Measurements from ENCODE around the gene CTDSP2.

The CTDSP2 gene

DNA sequence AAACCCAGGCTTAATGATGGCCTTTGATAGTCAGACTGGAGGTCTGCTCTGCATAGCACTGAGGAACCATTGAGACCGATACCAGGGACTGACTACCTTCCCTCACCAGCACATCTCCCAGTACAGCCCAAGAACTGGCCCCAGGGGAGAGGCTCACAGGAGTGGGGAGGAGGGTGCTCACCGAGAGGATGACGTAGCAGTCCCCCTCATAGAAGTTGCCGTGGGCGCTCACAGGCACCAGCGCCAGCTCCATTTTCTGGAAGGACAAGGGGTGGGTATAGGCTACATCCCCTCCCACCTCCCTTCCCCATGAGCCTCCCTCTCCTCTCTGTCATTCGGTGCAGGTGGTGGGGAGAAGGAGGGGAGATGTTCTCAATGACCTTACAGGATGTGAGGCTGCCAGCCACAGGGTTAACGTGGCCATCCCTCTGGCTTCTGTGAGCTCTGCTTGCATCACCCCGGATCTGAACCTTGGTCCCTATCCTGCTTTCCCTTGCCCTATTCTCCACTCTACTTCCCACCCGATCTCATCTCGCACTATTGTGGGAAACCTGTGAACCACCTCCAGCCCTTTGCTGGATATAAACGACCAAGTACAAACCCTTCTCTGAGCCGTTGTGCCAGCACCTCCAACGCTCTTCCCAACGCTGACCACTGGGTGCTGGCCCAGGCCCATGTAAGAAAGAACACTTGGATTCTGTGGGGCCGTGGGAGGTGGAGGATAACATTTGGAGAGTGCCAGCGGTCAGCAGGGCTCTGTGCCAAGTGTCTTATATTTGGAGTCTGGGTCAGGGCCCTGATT, 32.4 kb downstream of the CTDSP2 start:
- FAIRE-seq: no peak

DNA sequence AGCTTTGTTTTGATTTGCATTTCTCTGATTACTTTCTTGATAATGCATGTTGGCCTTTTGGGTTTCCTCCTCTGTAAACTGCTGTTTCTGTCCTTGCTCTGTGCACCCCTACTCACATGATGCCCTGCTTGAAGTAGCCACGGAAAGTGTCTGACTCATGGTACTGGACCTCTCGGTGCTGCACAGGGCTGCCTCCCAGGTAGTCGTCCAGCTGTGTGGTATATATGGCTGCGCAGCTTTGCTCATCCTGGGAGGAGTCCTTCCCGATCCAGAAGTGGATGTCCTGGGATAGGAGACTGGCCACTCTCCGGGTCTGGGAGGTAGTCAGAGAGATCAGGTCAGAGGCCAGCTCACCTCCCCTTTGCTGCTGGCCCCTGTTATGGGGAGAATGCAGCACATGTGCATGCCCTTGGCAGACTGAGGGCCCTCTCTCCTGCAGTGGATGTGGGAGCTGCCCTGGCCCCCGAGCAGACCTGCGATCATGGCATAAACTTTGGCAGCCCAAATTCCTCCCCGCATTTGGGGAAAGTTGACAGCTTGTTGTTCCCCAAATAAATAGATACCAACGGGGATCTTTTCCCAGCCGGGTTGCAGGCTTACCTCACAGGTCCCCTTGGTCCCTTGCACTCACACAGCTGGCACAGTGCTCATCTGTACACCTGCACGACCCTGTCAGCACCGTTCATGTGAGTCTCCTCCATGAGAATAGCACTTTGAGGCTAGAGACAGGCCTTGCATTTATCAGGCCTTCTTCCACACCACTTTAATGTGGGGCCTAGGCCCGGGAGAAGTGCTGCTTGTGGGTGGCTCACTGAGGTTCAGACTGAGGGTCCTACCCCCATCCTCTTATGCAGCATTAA, 33.2 kb downstream of the CTDSP2 start:
- no peak for FAIRE-seq

DNA sequence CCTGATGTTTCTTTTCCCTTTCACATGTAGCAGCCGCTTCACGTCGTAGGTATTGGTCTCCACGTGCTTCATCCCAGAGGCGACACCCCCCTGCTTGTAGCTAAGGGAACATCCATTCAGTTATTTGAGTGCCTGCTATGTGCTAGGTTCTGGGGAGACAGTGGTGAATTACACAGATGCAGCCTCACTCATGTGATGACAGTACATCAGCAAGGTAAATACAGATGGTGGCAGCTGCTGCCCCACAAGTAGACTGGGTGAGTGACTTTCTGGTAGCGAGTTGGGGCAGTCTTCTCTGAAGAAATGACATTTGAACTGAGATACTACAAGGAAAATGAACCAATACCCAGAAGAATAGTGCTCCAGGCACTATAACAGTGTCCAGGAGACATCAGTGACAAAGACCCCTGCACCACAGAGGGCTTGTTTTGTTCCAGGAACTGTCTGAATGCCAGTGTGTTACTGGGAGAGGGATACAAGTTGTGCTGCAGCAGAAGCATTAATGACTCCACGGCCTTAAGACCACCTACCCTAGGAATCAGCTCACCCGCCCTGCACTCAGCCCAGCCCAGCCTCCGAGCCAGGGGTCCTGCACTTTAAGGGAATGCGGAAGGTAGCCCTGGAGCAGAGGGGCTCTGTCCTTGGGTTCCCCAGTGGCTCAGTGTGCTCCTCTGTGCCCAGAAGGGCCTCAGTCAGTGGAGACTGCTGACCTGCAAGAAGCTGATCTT, 35.3 kb downstream of the CTDSP2 start:
- FAIRE-seq: no peak

DNA sequence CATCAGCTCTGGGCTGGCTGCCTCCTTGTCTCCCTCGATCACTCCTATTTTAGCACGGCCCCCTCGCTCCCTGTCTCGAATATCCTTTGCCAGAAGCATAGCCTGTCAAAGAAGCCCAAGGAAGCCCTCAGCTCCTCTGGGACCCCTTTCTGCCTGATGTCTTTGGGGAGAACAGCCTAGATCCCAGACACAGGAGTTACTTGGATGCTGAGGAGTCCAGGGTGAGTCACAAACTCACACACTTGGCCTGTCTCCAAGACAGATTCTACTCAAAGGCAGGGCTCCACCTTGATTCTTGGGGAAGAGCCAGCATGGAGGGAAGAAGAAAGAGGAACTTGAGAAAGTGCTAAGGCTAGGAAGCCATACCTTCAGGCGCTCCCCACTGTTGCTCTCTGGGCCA, 36.1 kb downstream of the CTDSP2 start:
- no peak for FAIRE-seq

DNA sequence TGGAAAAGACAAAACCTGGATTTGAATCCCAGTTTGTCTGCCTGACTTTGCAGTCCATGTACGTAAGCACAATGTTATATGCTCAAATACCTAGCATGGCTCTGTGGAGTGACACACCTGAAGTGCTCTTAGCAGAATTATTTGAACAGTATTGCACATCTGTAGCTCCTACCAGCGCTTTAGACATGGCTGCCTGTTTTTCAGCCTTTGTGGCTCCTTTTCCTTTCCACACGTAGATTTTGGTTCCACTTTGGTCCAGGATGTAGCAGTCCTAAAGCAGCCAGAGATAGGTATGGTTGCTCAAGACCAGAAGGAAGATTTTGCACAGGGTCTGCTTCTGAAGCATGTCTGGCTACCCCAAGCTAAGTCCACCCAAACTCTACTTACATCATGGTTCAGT, 37.1 kb downstream of the CTDSP2 start:
- no peak for FAIRE-seq

DNA sequence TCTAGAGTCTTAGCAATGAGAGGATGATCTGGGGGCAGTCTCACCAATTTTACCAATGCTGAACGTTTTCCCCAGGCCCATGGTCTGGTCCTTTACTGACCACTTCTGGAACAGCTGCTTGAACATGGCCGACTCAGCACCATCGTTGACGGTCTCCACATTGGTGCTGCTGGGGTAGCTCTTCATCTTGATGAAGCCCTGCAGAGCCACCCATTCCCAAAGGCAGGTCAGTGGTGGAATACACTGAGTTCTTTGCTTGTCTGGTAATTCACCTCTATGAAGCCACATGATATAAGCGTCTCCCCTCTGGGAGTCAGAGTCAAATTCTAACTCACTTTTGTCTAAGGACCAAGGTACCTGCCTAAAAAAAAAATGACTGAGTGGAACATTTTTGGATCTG, 38.2 kb downstream of the CTDSP2 start:
- FAIRE-seq: no peak

DNA sequence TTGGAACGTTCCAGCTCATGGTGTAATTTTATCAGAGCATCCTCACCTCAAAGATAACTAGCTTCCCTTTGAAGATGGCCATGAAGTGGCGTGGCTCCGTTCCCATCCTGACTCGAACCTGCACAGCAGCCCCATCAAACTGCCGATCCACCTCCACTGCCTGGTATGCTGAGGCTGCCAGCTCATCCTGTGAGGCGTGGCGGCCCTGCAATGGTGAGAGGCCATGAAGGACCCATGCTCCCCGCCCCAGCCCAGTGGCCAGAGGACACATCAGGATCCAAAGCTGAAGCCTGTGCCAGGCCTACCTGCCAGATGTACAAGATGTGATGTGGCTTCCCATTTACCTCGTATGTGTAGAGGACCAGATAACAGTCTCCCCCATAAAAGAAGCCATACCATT, 39.2 kb downstream of the CTDSP2 start:
- no peak for FAIRE-seq

DNA sequence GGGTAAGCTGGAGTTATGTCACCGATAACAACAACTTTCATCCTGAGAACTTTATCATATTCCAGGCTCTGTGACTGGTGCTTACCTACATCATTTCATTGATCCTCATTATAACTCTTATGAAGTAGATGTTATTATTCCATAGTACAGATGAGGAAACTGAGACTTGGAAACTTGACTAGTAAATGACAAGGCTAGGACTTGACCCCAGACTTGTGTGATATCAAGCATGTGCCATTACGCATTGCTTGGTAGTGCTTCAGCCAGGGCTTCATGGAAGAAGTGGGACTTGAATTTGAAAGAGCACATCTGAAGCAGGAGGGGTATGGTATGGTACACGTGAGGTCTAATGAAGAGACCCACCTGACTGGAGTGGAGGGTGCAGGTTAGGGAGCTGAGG, 39.9 kb downstream of the CTDSP2 start:
- FAIRE-seq: no peak

DNA sequence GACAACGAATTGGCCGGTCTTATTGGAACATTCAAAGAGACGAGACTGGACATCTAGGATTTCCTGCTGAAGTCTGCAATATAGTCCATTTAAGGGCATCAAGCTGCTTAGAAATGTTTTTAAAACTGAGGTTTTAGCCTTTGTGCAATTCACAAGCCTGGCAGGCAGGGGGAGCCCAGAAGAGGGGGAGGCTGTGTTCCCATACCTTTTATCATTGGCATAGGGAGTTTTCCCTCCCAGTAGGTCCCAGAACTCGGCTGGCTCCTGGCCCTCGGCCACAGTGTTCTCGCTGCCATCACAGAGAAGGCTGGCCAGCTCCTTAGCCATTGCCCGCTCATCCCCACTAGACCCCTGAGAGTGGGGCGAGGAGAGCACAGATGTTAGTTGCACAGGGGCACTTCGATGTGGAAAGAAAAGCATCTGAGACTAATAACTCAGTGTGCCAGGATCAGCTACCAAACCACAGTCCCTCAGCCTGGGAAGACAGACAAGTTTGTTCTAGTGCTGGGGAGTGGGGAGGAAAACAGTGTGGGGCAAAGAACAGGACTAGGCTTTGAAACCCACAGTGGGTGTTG, 43.1 kb downstream of the CTDSP2 start:
- peak; percentile 79 for FAIRE-seq

DNA sequence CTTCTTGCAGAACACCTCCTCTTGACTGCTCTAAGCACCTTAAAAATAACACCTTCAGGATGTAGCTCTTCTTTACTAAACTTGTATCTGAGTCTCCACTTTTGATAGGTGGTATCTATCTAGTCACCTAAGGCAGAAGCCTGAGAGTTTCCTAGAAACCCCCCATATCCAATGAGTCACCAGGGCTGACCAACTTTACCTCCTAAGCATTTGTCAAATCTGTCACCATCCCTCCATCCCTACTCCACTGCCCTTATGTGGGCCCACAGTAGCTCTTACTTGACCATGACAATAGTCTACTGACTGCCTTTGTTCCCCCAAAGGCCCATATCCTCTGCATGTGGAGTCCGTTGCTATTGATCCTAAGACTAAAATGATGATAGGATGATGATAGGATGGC, 43.9 kb downstream of the CTDSP2 start:
- FAIRE-seq: no peak

DNA sequence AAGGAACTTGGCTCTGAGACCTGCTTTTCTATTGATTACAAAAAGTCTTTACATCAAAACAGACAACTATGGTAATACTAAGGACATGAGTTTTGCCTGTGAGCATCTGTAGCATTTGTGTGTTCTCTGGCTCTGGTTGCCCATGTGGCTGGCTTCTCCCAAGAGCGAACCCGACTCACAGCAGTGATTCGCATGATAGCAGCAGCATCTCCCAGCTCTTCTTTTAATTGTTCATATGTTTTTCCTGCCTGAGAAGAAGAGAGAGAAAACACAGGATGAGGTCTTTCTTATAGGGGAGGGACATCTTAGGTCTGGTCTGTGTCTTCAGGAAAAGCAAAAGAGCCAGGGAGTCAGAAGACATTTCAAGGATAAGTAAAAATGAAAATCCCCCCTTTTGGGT, 45.6 kb downstream of the CTDSP2 start:
- FAIRE-seq: no peak

DNA sequence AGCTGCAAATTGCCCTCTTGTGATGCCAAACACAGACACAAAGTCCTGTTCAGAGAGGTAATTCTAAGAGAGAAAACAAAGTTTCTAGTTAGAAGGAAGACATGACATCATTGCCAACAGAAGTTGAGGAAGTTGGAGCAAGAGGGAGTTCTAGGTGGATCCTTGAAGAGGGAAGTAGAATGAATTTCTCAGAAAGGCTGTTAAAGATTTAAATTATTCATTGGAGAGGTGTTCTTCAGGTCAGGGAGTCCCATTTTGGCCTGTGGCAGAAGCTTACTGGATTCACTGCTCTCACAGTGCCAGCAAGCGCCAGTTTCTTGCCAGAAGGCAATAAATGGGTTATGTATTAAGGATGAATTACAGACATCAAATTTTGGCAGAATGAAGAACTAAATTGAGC, 48.6 kb downstream of the CTDSP2 start:
- no peak for FAIRE-seq

DNA sequence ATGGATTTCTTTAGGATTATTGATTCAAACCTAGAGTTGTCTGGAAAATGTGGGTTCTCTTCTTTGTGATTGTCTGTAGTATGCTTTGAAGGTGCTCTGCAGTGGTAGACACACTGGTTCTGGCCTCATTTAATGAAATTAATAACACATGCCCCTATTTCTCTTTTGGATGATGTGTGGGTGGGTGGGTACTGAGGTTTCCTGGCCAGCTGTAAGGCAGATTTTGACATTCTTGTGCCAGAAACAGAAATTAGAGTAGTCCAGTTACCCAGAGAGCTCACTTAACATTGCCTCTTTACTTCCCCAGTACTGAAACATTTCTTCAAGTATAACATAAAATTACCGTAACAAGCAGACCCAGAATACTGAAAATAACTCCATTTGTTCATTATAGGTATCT, 49.5 kb downstream of the CTDSP2 start:
- no peak for FAIRE-seq

DNA sequence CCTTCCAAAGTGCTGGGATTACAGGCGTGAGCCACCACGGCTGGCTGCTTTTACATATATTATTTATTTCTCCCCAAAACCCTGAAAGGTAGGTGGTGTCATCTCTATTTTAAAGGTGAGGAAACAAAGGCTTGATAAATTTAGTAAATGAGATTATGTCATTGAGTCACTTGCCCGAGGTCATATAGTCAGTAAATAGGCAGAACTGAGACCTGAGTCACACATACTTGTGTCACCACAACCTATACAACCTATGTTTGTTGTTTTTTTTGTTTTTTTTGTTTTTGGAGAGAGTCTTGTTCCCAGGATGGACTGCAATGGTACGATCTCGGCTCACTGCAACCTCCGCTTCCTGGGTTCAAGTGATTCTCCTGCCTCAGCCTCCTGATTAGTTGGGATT, 51.2 kb downstream of the CTDSP2 start:
- no peak for FAIRE-seq

DNA sequence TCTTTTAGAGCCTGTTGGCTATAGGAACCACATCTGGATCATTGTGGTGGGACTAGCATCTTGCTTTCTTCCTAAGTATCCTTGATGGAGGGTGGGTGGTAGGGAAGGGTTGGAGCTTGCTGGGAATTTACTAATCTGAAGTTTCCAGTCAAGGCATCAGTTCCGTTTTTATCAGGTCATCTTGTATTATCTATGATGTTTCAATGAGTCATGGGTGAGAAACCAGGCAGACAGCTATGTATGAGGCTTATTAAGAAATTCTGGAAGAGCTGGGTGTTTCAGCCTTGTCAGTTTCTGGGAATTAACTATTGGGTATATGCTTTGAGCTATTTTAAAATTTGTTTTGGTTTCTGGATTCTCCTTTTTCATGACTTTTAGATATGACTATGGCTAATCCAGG, 52.6 kb downstream of the CTDSP2 start:
- no peak for FAIRE-seq

DNA sequence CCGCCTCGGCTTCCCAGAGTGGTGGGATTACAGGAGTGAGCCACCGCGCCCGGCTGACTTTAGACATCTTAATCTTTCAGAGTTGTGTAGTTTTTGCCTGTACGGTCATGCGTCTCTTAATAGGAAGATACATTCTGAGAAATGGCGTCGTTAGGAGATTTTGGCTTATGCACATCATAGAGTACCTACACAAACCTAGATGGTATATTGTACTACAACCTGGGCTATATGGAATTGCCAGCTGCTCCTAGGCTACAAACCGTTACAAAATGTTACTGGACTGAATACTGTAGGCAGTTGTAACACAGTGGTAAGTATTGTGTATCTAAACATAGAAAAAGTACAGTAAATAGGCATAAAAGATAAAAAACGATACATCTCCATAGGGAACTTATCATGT, 62.7 kb downstream of the CTDSP2 start:
- no peak for FAIRE-seq

DNA sequence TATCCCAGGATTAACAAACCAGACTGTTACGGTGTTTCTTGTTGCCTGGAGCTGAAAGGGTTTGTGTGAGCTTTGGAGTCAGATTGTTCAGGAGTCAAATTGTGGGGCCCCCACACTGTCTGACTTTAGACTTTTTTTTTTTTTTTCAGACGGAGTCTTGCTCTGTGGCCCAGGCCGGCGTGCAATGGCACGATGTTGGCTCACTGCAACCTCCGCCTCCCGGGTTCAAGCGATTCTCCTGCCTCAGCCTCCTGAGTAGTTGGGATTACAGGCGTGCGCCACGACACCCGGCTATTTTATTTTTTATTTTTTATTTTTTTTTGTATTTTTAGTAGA, 63.1 kb downstream of the CTDSP2 start:
- FAIRE-seq: no peak

DNA sequence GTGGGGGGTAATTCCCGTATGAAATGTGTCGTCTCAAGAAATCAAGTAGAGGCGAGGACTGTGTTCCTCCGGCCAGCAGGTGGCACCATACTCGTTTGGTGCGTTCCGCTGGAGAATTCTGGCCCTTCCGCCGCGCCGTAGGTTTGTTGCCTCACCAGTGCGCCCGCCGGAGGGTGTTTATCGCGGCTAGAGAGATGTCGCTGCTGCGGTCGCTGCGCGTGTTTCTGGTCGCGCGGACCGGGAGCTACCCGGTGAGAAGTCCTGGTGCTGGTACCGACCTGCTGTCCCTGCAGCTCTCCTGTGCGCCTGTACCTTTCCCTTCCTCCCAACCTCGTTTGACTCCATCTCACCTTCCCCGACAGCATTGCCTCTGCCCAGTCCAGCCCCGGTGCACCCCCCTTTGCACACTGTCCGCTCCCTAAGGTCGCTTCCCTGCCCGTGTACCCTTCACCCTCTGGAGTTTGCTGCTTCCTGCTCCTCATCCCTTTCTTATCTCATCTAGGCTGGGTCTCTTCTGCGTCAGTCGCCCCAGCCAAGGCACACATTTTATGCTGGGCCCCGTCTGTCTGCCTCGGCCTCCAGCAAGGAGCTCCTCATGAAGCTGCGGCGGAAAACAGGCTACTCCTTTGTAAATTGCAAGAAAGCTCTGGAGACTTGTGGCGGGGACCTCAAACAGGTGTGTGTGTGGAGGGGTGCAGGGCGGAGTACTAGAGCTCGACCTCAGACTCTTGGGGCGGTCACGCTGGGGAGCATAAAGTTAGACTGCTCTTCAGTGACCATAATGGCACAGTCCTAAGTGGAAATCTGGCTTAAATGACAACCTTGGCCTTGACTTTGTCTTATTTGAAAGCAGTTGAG, 63.7 kb downstream of the CTDSP2 start, which contains the start of gene TSFM:
Gene TSFM (plus strand): TSS at position 180 of the 858 bp plus-strand sequence. CDS start 15 bp downstream, at position 195.
- FAIRE-seq: peak; percentile 67

DNA sequence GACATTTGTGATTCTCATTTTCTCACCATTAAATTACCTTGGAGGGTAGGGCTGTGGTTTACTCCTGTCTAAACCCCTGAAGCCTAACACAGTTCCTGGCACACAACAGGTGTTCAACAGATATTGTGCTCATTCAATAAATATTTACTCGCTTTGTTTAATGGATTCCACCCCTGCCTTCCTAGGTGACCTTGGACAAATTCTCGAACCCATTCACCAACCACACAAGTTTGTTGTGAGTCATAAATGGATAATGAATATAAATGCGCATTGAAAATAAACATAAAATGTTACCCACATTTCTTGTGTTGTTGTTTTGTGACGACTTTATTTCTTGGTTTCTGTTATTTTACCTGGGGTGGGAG, 64.3 kb downstream of the CTDSP2 start:
- no peak for FAIRE-seq

DNA sequence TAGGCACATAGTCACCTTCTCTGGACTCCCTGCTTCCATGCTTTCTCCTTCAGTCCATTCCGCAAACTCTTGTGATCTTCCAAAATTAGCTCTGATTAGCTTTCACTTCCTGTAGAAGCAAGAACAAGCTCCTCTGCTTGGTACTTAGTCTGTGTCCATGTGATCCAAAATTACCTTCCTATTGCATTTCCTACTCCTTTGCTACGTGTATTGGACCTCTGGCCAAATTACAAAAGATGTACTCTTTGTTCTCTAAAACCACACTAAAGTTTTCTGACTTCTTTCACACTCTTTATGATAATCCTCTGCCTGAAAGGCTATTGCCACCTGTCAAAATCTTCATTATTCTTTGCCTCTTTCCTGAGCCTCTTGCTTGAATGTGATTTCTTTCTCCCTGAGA, 64.7 kb downstream of the CTDSP2 start:
- no peak for FAIRE-seq

DNA sequence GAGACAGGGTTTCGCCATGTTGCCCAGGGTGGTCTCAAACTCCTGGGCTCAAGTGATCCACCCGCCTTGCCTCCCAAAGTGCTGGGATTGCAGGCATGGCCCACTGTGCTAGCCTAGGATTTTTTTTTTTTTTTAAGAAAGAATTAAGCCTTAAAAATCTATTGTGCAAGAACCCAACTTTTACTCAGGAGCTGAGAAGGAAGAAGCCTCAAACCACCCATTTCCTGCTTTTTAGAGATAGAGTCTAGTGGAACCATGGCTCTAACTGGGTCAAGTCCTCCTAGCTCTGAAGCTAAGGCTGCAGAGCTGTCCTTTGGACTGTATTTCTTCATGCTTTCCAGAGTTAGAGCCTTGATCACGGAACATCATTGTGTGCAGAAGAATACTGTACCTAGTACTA, 65.3 kb downstream of the CTDSP2 start:
- no peak for FAIRE-seq

DNA sequence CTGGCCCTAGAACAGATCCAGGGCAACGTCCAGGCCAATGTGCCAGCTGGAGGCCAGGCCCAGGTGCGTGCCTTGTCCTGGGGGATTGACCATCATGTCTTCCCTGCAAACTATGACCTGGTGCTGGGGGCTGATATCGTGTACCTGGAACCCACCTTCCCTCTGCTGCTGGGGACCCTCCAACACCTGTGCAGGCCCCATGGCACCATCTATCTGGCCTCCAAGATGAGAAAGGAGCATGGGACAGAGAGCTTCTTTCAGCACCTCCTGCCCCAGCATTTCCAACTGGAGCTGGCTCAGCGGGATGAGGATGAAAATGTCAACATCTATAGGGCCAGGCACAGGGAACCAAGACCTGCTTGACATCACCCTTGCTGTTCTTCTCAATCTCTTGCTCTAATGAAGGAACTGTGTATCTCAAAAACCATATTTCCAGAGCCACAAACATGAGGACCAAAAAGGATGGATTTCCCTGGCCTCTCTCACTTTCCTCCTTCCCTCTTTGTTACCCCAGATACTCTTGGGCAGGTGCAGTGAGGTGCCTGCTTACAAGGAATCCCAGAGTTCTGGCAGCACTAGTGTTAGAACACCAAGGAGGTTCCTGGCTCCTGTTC, 66.1 kb downstream of the CTDSP2 start:
- no peak for FAIRE-seq
